Muscle of leg (tissue), 11 donors: ENCODE data around the gene CFAP74. TPM values are rescaled to one million over a fixed set of nuclear protein-coding genes. Genes with fewer than 3 reads are reported as not detected.
A peak's percentile ranks its signal among the peaks of the same experiment; 100 is the strongest.
"Not testable (repeated sequence)": the region's sequence is repeated elsewhere in the genome, so short reads cannot be mapped to it uniquely, and the experiment has no call there.

ENCODE experiments used
- DNase-seq: peaks from one replicate; pipeline ENCODE4 v3.0.0; 2013
- H3K27ac ChIP-seq: one replicate; pipeline ENCODE4 v1.5.1; 2013; ENCODE audit warnings: mild to moderate bottlenecking, low read length, control low read depth
- H3K27me3 ChIP-seq: one replicate; pipeline ENCODE4 v1.6.1; 2013; ENCODE audit warnings: low read length; ENCODE audit not compliant: control insufficient read depth, insufficient read depth
- H3K36me3 ChIP-seq: one replicate; pipeline ENCODE4 v1.6.1; 2013; ENCODE audit warnings: low read length; ENCODE audit not compliant: control insufficient read depth, insufficient read depth
- H3K4me1 ChIP-seq: one replicate; pipeline ENCODE4 v1.6.1; 2013; ENCODE audit warnings: low read length; ENCODE audit not compliant: control insufficient read depth, insufficient read depth
- H3K4me3 ChIP-seq: one replicate; pipeline ENCODE4 v1.5.1; 2013; ENCODE audit warnings: low read length, control low read depth
- H3K9me3 ChIP-seq: replicated peaks from 2 replicates; pipeline ENCODE4 v1.6.1; 2013; ENCODE audit warnings: low read depth, low read length; ENCODE audit not compliant: control insufficient read depth
- WGBS: methylation state at CpG from one replicate; pipeline ENCODE4 v1.1.5; 2013; ENCODE audit warnings: missing lambda C conversion rate; ENCODE audit not compliant: insufficient coverage; 5-methylcytosine and 5-hydroxymethylcytosine counted together
- polyA plus RNA-seq, 8 donors: library from polyadenylated mRNA; unstranded; fragments of 120-200 nt; gene quantifications; one replicate each; pipeline versions ENCODE4 v1.2.1 to v1.2.3, GENCODE V29; 2013; ENCODE audit warnings: inconsistent platforms in 1 of 8, low replicate concordance in 1 of 8; ENCODE audit not compliant: insufficient read length in 8 of 8, insufficient read depth in 1 of 8
- total RNA-seq: library from RNA; stranded (reverse); fragments of 120-200 nt; gene quantifications from one replicate; pipeline ENCODE4 v1.2.4, GENCODE V29; 2013

CFAP74 gene
- total and polyA plus RNA-seq, 9 donors: 0.04 to 0.72 (median 0.22) TPM; not detected in 2

DNA sequence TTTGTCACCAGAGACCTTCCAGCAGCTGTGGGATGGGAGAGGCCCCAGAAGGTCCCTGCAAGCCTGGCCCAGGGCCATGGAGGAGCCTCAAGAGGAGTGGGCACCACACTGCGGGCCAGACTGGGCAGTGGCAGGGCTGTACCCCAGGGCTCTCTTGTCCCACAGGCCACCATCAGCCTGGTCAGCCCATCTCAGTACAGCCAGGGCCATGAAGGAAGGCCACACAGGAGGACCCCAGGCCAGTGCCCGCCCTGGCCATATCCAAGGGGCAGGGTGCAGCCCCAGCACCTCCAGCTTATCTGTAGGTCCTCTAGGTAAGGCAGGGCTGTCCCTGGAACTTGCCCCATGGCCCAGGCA lies 109.6 kb downstream of the CFAP74 start:
- H3K9me3 ChIP-seq: no peaks in the 10 kb centered on the region
- peak overlapping the region; percentile 35 for H3K27ac ChIP-seq

DNA sequence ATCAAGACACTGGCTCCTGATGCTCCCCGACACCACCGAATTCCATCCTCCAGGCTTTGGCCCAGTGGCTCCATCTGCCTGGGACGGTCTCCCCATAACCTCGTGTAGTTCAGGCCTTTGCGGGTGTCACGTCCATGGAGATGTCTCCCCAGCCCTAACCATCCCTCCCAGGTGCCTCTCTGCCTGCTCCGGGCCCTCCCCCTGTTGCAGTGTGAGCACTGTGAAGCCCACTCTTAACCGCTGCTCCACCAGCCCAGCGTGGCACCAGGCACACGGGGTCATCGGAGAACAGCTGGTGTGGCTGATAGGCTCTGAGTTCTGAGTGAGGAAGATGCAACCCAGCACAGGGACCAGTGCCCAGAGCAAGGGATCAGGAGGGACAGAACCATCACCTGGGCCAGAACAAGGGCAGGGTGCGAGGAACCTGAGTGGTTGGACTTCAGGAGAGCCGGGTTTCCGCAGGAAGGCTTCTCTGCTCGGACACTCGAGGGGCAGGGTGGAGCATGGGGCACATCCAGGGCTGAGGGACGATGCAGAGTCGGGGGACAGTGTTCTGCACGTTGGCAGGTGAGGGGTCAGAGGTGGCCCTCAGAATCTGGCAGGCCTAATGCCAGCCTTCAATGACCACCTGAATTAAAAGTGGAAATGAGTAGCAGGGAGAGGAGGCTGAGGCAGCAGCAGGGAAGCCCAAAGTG lies 110.1 kb downstream of the CFAP74 start:
- Histone ChIP-seq H3K4me3 (no peak overlapping the region), H3K9me3 (no peaks in the 10 kb centered on the region), H3K4me1 (peaks cover 51% of the 10 kb centered on the region), H3K27me3 (no peaks in the 10 kb centered on the region), H3K36me3 (peaks cover 3% of the 10 kb centered on the region), H3K27ac (no peak overlapping the region)
- DNase-seq: no peak
- WGBS: 85% methylated on average over 18 of the region's 19 CpGs

More for the DNA sequence above, 109.6 kb downstream of the CFAP74 start:
- peaks cover 46% of the 10 kb centered on the region for H3K4me1 ChIP-seq
- no peaks in the 10 kb centered on the region for H3K27me3 ChIP-seq
- 100% methylated on average over 2 of the region's 2 CpGs for WGBS
- H3K36me3 ChIP-seq: peaks cover 3% of the 10 kb centered on the region
- no peak for DNase-seq
- H3K4me3 ChIP-seq: no peak overlapping the region

DNA sequence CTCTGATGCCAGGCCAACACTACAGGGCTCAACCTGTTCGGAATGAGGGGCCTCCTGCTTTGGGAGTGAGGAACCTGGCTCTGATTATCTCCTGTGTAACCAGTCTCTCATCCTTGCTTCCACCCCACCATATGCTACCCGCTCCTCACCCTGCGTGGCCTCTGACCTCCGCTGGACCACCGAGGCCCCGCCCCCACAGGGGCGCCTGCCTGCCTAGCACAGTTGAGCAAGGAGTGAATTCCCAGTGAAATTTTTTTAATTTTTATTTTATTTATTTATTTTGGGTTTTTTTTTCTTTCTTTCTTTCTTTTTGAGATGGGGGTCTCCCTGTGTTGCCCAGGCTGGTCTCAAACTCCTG lies 110.8 kb downstream of the CFAP74 start:
- H3K27ac ChIP-seq: no peak overlapping the region
- 100% methylated on average over 1 of the region's 7 CpGs for WGBS
- no peaks in the 10 kb centered on the region for H3K27me3 ChIP-seq
- H3K9me3 ChIP-seq: no peaks in the 10 kb centered on the region
- no peak overlapping the region for H3K4me3 ChIP-seq
- peaks cover 3% of the 10 kb centered on the region for H3K36me3 ChIP-seq
- peaks cover 55% of the 10 kb centered on the region for H3K4me1 ChIP-seq
- no peak for DNase-seq

DNA sequence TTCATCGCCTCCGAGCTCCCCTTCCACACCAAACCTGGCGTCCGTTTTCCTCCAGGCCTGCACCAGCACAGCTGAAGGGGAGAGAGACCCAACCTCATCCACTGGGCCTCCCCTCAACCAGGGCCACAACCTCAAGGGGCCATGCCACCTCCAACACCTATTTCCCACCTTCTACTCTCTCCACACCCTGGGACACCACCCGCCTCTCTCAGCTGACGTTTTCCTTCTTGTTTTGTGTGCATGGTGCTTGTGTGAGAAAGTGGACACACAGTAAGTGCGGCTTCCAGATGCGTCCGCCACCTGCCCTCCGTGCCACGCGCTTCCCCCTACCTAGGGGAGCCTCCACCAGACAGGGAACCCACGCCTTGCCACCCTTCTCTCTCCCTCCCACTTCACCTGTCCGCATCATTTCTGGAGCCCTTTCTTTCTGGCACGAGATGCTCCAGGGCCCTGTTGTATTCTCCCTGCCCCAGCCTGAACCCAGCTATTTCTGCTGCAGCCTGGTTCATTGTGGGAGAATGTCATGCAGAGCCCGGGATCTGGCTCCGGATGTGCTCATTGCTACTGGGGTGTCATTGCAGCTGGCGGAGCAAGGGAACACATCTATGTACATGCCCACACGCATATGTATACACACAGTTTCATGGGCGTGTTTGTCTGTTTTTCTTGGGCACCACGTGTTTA lies 111.4 kb downstream of the CFAP74 start:
- Histone ChIP-seq H3K36me3 (peaks cover 3% of the 10 kb centered on the region), H3K4me3 (peak overlapping the region; percentile 64), H3K27me3 (no peaks in the 10 kb centered on the region), H3K27ac (peak overlapping the region; percentile 85), H3K4me1 (peaks cover 54% of the 10 kb centered on the region), H3K9me3 (no peaks in the 10 kb centered on the region)
- no peak for DNase-seq
- 64% methylated on average over 13 of the region's 21 CpGs for WGBS

DNA sequence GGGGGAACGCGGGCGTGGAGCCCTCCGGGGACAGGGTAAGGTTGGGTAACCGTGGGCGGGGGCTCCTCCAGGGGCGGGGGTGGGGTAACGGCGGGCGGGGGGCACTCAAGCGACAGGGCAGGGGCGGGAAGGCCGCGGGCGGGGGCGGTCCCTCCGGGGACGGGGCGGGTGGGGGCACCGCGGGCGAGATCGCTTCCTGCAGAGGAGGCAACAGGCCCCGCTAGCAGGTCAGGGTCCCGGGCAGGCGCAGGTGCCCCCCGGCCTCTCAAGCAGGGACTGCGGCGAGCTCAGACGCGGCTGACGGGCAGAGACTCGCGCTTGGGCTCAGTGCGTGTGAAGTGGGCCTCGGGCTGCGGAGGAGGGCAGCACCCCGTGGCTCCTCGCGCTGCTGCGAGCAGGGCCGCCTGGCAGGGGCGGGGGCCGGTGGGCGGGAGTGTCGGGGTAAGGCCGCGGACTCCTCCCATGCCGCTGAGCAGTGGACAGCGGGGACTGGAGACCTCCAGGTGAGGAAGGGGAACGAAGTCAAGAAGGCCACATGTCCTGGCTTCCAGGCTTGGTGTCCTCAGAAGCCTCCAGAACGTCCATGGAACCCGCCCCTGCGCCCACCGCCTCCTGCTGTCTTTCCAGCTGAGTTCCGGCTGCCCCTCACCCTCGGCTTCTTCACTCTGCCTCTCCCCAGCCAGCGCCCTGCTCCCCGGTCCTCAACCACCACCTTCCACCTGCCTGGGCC lies 112.1 kb downstream of the CFAP74 start:
- Histone ChIP-seq H3K27me3 (no peaks in the 10 kb centered on the region), H3K36me3 (peaks cover 3% of the 10 kb centered on the region), H3K9me3 (no peaks in the 10 kb centered on the region), H3K4me1 (peaks cover 52% of the 10 kb centered on the region), H3K4me3 (peak overlapping the region; percentile 64), H3K27ac (peak overlapping the region; percentile 85)
- 1% methylated on average over 59 of the region's 59 CpGs for WGBS
- peak; percentile 66 for DNase-seq

DNA sequence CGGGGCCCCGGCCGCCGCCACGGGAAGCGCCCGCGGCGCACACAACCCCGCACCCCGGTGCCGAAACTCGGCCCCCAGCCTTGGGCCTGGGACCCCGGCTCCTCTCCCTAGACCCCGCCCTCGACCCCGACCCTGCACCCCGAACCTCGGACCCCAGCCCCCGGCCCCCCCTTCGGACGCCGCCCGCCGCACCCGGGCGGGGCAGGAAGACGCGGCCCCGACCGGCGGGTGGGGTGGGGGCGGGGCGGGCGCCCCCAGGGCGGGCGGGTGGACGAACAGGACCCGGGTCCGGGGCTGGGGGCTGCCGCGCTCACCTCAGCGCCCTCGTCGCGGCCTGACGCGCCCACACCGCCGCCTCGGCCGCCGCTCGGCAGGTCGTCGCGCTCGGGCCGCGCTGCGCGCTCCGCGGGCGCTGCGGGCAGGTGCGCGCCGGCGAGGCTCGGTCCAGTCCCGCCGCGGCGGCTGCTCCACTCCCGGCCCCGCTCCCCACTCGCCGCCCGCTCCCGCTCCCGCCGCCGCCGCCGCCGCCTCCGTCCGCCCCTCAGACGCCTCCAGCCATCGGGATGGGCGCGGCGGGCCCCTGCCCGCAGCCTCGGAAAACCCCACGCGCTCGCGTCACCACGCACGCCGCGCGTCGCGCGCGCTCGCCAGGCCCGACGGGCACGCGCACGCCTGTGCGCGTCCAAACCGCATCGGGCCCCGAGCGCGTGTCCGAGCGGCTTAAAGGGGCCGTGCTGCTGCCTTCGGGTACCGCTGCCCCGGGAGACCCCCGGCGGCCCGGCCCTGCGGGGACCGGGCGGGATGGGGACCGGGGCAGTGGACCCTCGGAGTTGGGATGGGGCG lies 112.9 kb downstream of the CFAP74 start, which contains the start of gene GNB1:
Gene GNB1 (minus strand): TSS at position 582 of the 843 bp plus-strand sequence. CDS start 65,634 bp downstream, outside the sequence.
- H3K27me3 ChIP-seq: no peaks in the 10 kb centered on the region
- peaks cover 3% of the 10 kb centered on the region for H3K36me3 ChIP-seq
- H3K27ac ChIP-seq: peak within 1 kb of the TSS; percentile 89
- H3K4me3 ChIP-seq: peak within 1 kb of the TSS; percentile 82
- no peaks in the 10 kb centered on the region for H3K9me3 ChIP-seq
- H3K4me1 ChIP-seq: peaks cover 49% of the 10 kb centered on the region
- DNase-seq: peak; percentile 97
- under 1% methylated on average over 119 of the region's 137 CpGs for WGBS

DNA sequence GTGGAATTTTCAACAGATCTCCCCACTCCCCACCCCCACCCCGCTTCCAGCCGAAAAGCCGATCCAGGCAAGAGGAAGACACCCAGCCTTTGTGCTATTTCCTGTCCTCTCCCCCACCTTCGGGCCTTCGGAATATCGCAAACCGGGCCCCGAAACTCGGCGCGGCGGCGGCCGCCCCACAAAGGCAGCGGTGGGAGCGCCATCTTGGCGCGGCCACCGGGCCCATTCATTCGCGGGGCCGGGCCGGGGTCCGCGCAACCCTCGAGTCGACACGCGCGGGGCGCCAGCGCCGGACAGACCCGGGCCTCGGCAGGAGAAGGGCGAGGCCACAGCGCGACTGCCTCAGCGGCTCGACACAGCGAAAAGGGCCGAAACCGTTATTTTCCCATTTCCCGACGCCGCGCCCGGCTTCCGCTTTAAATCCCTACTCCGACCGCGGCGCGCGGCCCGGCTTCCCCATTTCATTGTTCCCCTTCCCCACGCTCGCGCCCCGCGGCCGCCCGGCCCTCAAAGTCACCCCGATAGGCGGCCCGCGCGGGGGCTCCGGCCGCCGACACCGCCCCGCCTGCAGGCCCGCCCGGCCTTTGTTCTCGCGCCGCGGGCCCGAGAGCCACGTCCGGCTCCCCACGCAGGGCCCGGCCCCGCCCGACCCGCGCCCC lies 113.6 kb downstream of the CFAP74 start:
- H3K9me3 ChIP-seq: no peaks in the 10 kb centered on the region
- no peaks in the 10 kb centered on the region for H3K27me3 ChIP-seq
- peaks cover 3% of the 10 kb centered on the region for H3K36me3 ChIP-seq
- H3K4me1 ChIP-seq: peaks cover 42% of the 10 kb centered on the region
- peak overlapping the region; percentile 82 for H3K4me3 ChIP-seq
- peak; percentile 66 for DNase-seq
- H3K27ac ChIP-seq: peak overlapping the region; percentile 89
- under 1% methylated on average over 88 of the region's 88 CpGs for WGBS

DNA sequence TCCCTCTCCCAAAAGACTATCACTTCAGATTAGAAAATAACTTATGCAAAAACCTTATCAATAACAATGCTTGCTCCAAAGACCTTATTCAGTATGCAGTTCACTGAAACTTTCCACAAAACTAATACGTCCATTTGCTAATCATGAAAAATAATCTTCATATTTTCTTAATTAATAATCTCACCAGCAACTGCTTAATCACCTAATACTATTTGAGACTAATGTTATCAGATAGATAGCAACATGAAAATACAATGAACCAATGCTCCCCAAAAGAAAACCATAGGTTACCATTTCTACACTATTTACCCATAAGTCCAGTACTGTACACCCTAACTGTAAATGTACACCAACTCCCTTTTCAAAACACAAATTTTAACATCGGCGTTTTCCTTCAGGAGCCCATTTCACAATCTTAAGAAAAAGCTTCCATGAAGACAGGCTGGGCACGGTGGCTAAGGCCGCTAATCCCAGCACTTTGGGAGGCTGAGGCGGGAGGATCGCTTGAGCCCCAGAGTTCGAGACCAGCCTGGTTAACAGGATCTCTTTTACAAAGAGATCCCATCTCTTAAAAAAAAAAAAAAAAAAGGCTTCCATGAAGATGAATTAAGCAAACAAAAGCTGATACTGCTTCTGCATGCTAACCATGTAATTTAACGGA lies 114.4 kb downstream of the CFAP74 start:
- H3K4me1 ChIP-seq: peaks cover 34% of the 10 kb centered on the region
- peaks cover 3% of the 10 kb centered on the region for H3K36me3 ChIP-seq
- H3K4me3 ChIP-seq: peak overlapping the region; percentile 82
- H3K27ac ChIP-seq: peak overlapping the region; percentile 89
- DNase-seq: no peak
- H3K27me3 ChIP-seq: no peaks in the 10 kb centered on the region
- 7% methylated on average over 4 of the region's 9 CpGs for WGBS
- H3K9me3 ChIP-seq: no peaks in the 10 kb centered on the region

DNA sequence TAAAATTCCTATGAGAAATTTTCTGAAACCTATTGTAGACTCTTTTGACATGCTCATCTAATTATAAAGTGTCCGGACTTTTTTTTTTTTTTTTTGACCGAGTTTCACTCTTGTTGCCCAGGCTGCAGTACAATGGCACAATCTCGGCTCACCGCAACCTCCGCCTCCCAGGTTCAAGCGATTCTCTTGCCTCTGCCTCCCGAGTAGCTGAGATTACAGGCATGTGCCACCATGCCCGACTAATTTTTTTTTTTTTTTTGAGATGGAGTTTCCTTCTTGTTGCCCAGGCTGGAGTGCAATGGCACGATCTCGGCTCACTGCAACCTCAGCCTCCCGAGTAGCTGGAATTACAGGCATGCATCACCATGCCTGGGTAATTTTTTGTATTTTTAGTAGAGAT lies 119.7 kb downstream of the CFAP74 start:
- H3K9me3 ChIP-seq, H3K36me3 ChIP-seq, H3K27ac ChIP-seq, H3K27me3 ChIP-seq, DNase-seq, H3K4me3 ChIP-seq: not testable (repeated sequence)
- 78% methylated on average over 5 of the region's 11 CpGs for WGBS
- H3K4me1 ChIP-seq: peaks cover 19% of the 10 kb centered on the region
